B cell (primary cell): ENCODE data around the gene SECTM1. TPM values are rescaled to one million over a fixed set of nuclear protein-coding genes. Genes with fewer than 3 reads are reported as not detected.

ENCODE experiments used
- ATAC-seq: fragments of 200-7000 bp; cut with Tn5 transposase; one replicate; pipeline ENCODE4 v1.10.0; 2021; ENCODE audit warnings: low read depth, mild to moderate bottlenecking, moderate number of reproducible peaks, moderate library complexity
- CTCF ChIA-PET: fragments of 350-600 bp; sonication (Branson Sonifier 250); formaldehyde crosslinking; loops from one replicate; lab custom pipeline; 2021; ENCODE audit warnings: antibody characterized with exemption, inconsistent platforms; lab: Charles Lee
- POLR2A ChIA-PET: fragments of 350-600 bp; sonication (Branson Sonifier 250); formaldehyde crosslinking; loops from one replicate; lab custom pipeline; 2021; ENCODE audit warnings: antibody characterized with exemption; lab: Charles Lee
- DNase-seq: peaks from one replicate; pipeline ENCODE4 v3.0.0; 2013
- H2AFZ ChIP-seq: 2 replicates; pipeline ENCODE4 v1.6.1; 2012; ENCODE audit warnings: mild to moderate bottlenecking, low read depth, low read length; ENCODE audit not compliant: insufficient read depth, poor library complexity, severe bottlenecking
- H3K27ac ChIP-seq, 2 donors: 1 replicate in 1 of 2; 2 replicates in 1 of 2; pipeline ENCODE4 v1.5.1; 2012 to 2013; ENCODE audit warnings: low read length in 2 of 2, mild to moderate bottlenecking in 2 of 2, moderate library complexity in 1 of 2
- H3K27me3 ChIP-seq, 4 experiments: fragments of 200-600 bp in 1 of 4; sonication (generic) in 1 of 4; replicated peaks in 1 of 4; 1 replicate in 2 of 4; 2 replicates in 2 of 4; pipeline versions ENCODE4 v1.6.1 to v1.7.0; 2013 to 2016; ENCODE audit warnings: low read length in 3 of 4, mild to moderate bottlenecking in 2 of 4, mixed read lengths in 1 of 4, moderate library complexity in 1 of 4; ENCODE audit not compliant: insufficient read depth in 4 of 4, control insufficient read depth in 3 of 4; ENCODE audit errors: control extremely low read depth in 1 of 4
- H3K36me3 ChIP-seq, 2 experiments: replicated peaks in 1 of 2; 1 replicate in 1 of 2; 2 replicates in 1 of 2; pipeline versions ENCODE4 v1.6.1 to v1.7.1; 2013; ENCODE audit warnings: low read length in 1 of 2; ENCODE audit not compliant: insufficient read depth in 2 of 2, control insufficient read depth in 1 of 2; ENCODE audit errors: control extremely low read depth in 1 of 2, extremely low read depth in 1 of 2
- H3K4me1 ChIP-seq, 2 donors: fragments of 200-600 bp in 1 of 2; sonication (generic) in 1 of 2; 1 replicate in 1 of 2; 2 replicates in 1 of 2; pipeline versions ENCODE4 v1.5.1 to v1.6.1; 2013 to 2017; ENCODE audit warnings: low read length in 2 of 2; ENCODE audit not compliant: control insufficient read depth in 2 of 2, insufficient read depth in 2 of 2
- H3K4me2 ChIP-seq: replicated peaks from 2 replicates; pipeline ENCODE3; 2012; ENCODE audit warnings: mild to moderate bottlenecking, low read depth, low read length; ENCODE audit not compliant: poor library complexity, severe bottlenecking
- H3K4me3 ChIP-seq, 5 experiments: fragments of 200-600 bp in 1 of 5; sonication (generic) in 1 of 5; 1 replicate in 3 of 5; 2 replicates in 2 of 5; pipeline versions ENCODE4 v1.5.1 to v1.7.0; 2011 to 2016; ENCODE audit warnings: low read length in 4 of 5, mild to moderate bottlenecking in 4 of 5, low read depth in 2 of 5, control low read depth in 1 of 5, moderate library complexity in 1 of 5; ENCODE audit not compliant: insufficient read depth in 1 of 5; ENCODE audit errors: control extremely low read depth in 1 of 5, extremely low read depth in 1 of 5
- H3K79me2 ChIP-seq: fragments of 200-600 bp; sonication (generic); one replicate; pipeline ENCODE4 v1.6.0; 2016; ENCODE audit warnings: low read length; ENCODE audit not compliant: control insufficient read depth, insufficient read depth
- H3K9ac ChIP-seq: fragments of 200-600 bp; sonication (generic); 2 replicates; pipeline ENCODE4 v1.6.1; 2017; ENCODE audit warnings: mild to moderate bottlenecking, low read length, moderate library complexity
- H3K9me3 ChIP-seq, 3 donors: one replicate each; pipeline versions ENCODE4 v1.6.1 to v1.7.1; 2013; ENCODE audit warnings: low read length in 2 of 3; ENCODE audit not compliant: control insufficient read depth in 2 of 3, insufficient read depth in 1 of 3; ENCODE audit errors: control extremely low read depth in 1 of 3
- H4K20me1 ChIP-seq: 2 replicates; pipeline ENCODE4 v1.6.0; 2012; ENCODE audit warnings: mild to moderate bottlenecking, low read length; ENCODE audit not compliant: insufficient read depth, control insufficient read depth, poor library complexity, severe bottlenecking
- H3K27ac Mint-ChIP-seq: one replicate; pipeline ENCODE4 v1.8.0; 2021; ENCODE audit warnings: mixed read lengths
- H3K27me3 Mint-ChIP-seq: one replicate; pipeline ENCODE4 v1.8.0; 2021; ENCODE audit warnings: mixed read lengths
- H3K4me1 Mint-ChIP-seq: one replicate; pipeline ENCODE4 v1.8.0; 2021; ENCODE audit warnings: mixed read lengths
- H3K4me3 Mint-ChIP-seq: one replicate; pipeline ENCODE4 v1.8.0; 2021; ENCODE audit warnings: mixed read lengths
- H3K9me3 Mint-ChIP-seq: one replicate; pipeline ENCODE4 v1.8.0; 2022; ENCODE audit warnings: mixed read lengths; ENCODE audit not compliant: insufficient read depth
- EZH2 ChIP-seq: IDR thresholded peaks from 2 replicates; pipeline ENCODE4 v1.6.1; 2012; ENCODE audit warnings: borderline replicate concordance, low read depth, mild to moderate bottlenecking, moderate library complexity, low read length; ENCODE audit not compliant: insufficient read depth, poor library complexity, severe bottlenecking
- WGBS: methylation state at CpG from one replicate; pipeline ENCODE4 v1.1.5; 2013; ENCODE audit warnings: missing lambda C conversion rate; ENCODE audit not compliant: insufficient coverage; 5-methylcytosine and 5-hydroxymethylcytosine counted together
- intact Hi-C: fragments of 100-400 bp; cut with micrococcal nuclease; formaldehyde crosslinking; loops from one replicate; pipeline ENCODE4 v1.10.0; 2022
- polyA plus RNA-seq: library from polyadenylated mRNA; depleted of rRNA; stranded (reverse); fragments of >200 nt; gene quantifications from 2 replicates; pipeline ENCODE4 v1.2.3, GENCODE V29; 2012
- total RNA-seq, 2 donors: library from RNA; stranded (reverse); fragments of 120-200 nt in 1 of 2; gene quantifications; 1 replicate in 1 of 2; 2 replicates in 1 of 2; pipeline versions ENCODE4 v1.2.3 to v1.2.4, GENCODE V29; 2013 to 2022
- TF ChIP-seq, protein P1 (sequence below): fragments of 200-600 bp; IDR thresholded peaks from one replicate; pipeline ENCODE4 v1.8.0; 2022; ENCODE audit warnings: antibody characterized with exemption, mild to moderate bottlenecking

SECTM1 gene
- total and polyA plus RNA-seq, 2 donors (not counting 1 experiment from before 2014, with no cell fraction given) = 0.17 to 1.2 TPM

DNA sequence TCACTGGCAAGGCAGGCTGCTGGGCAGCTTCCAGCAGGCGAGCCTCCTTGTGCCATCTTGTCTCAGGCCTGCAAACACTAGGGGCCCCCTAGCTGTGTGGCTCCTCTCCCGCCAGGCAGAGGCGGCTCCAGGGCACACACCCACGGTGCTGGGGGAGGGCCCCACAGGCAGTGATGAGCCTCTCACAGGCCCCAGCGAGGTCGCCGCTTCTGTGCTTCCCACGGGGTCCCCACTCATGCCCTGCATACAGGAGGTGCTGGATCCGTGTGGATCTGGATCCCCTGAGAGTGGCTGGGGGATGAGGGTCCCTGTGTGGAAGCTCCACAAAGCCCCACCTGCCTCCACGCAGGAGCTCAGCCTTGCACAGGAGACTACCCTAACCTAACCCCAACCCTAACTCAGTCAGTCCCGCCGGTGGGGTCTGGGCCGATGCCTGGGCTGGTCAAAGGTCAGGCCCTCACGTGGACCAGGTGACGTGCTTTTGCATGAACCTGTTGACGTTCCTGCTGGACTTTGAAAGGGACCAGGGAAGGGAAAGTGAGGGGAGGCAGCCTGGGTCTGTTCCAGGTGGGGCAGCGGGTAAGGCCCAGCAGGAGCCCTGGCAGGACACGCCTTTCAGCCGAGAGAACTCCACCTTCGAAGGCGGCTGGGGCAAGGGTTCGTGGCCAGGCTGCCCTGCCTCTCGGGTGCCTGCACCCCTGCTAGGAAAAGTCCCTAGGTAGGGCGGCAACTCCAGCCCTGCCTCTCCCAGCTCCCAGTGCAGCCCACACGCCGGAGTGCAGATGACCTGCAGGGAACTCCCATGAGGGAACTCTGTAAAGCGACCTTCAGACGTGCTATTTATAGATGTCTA lies 5.2 kb downstream of the SECTM1 start:
- Histone ChIP-seq H2AFZ (no peak overlapping the region), H3K4me1 (peaks cover 13 to 15% of the 10 kb centered on the region in 2 donors), H3K36me3 (no peaks in the 10 kb centered on the region), H3K27ac (no peak overlapping the region), H4K20me1 (no peaks in the 10 kb centered on the region), H3K27me3 (peaks cover 0 to 66% (median 22%) of the 10 kb centered on the region in 4 experiments), H3K79me2 (no peaks in the 10 kb centered on the region), H3K4me2 (no peak overlapping the region), H3K4me3 (no peak overlapping the region), H3K9me3 (peaks cover 0 to 15% (median 0%) of the 10 kb centered on the region in 3 donors), H3K9ac (no peak overlapping the region)
- H3K27me3 Mint-ChIP-seq = peaks cover 12% of the 10 kb centered on the region
- 79% methylated on average over 20 of the region's 28 CpGs for WGBS
- CTCF ChIA-PET = no interaction called here
- H3K9me3 Mint-ChIP-seq = no peaks in the 10 kb centered on the region
- ATAC-seq (no peak), DNase-seq (no peak)
- TF ChIP-seq EZH2 = no peak
- TF ChIP-seq, protein P1, sequence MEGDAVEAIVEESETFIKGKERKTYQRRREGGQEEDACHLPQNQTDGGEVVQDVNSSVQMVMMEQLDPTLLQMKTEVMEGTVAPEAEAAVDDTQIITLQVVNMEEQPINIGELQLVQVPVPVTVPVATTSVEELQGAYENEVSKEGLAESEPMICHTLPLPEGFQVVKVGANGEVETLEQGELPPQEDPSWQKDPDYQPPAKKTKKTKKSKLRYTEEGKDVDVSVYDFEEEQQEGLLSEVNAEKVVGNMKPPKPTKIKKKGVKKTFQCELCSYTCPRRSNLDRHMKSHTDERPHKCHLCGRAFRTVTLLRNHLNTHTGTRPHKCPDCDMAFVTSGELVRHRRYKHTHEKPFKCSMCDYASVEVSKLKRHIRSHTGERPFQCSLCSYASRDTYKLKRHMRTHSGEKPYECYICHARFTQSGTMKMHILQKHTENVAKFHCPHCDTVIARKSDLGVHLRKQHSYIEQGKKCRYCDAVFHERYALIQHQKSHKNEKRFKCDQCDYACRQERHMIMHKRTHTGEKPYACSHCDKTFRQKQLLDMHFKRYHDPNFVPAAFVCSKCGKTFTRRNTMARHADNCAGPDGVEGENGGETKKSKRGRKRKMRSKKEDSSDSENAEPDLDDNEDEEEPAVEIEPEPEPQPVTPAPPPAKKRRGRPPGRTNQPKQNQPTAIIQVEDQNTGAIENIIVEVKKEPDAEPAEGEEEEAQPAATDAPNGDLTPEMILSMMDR = no peak
- H3K4me1 Mint-ChIP-seq = peaks cover 8% of the 10 kb centered on the region
- POLR2A ChIA-PET = no interaction called here
- no peak overlapping the region for H3K4me3 Mint-ChIP-seq
- intact Hi-C loops = no loop called here
- no peak overlapping the region for H3K27ac Mint-ChIP-seq

DNA sequence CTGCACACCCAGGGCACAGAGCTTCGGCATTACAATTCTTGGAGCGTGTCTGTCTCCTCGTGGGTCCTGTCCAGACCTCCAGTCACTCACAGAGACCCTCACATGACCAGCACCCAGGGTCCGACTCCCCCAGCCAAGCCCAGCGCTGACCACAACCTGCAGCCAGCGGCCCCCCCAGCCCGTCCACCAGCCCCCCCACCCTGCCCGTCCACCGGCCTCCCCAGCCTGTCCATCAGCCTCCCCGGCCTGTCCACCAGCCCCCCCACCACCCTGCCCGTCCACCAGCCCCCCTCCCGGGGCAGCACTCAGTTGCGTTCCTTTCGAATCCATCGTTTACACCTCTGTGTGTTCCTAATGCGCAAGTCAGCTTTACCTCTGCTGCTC lies 5.8 kb downstream of the SECTM1 start:
- Mint-ChIP-seq H3K27ac (no peak overlapping the region), H3K4me3 (no peak overlapping the region), H3K27me3 (peaks cover 8% of the 10 kb centered on the region), H3K9me3 (no peaks in the 10 kb centered on the region), H3K4me1 (peaks cover 5% of the 10 kb centered on the region)
- Histone ChIP-seq H3K4me2 (no peak overlapping the region), H3K27me3 (peaks cover 0 to 59% (median 19%) of the 10 kb centered on the region in 4 experiments), H3K79me2 (no peaks in the 10 kb centered on the region), H3K4me1 (peaks cover 8 to 9% of the 10 kb centered on the region in 2 donors), H3K27ac (no peak overlapping the region), H4K20me1 (no peaks in the 10 kb centered on the region), H3K9ac (no peak overlapping the region), H3K4me3 (no peak overlapping the region), H3K9me3 (peaks cover 0 to 11% (median 0%) of the 10 kb centered on the region in 3 donors), H3K36me3 (no peaks in the 10 kb centered on the region), H2AFZ (no peak overlapping the region)
- CTCF ChIA-PET = interaction anchor here (1.3 kb wide), 1 partner anchor 122 kb away, joined by 4 read pairs; no protein-coding TSS in a partner anchor
- 98% methylated on average over 10 of the region's 16 CpGs for WGBS
- DNase-seq = no peak
- POLR2A ChIA-PET = no interaction called here
- TF ChIP-seq, protein P1 = no peak
- TF ChIP-seq EZH2 = no peak
- intact Hi-C loops = no loop called here
- no peak for ATAC-seq
